Colonic mucosa (tissue), 4 donors: ENCODE results near the gene SLAMF1. TPM values are rescaled to one million over a fixed set of nuclear protein-coding genes. Genes with fewer than 3 reads are reported as not detected.
"Not testable (repeated sequence)": the region's sequence is repeated elsewhere in the genome, so short reads cannot be mapped to it uniquely, and the experiment has no call there.

Experiments used
- DNase-seq: peaks from one replicate; pipeline ENCODE4 v3.0.0-alpha.2; 2020
- H3K27ac ChIP-seq: fragments of 200-600 bp; one replicate; pipeline ENCODE4 v1.8.0; 2021
- H3K27me3 ChIP-seq: fragments of 200-600 bp; one replicate; pipeline ENCODE4 v1.8.0; 2021
- H3K36me3 ChIP-seq: fragments of 200-600 bp; one replicate; pipeline ENCODE4 v1.8.0; 2021
- H3K4me1 ChIP-seq: fragments of 200-600 bp; one replicate; pipeline ENCODE4 v1.8.0; 2021; ENCODE audit warnings: mild to moderate bottlenecking
- H3K4me3 ChIP-seq: fragments of 200-600 bp; one replicate; pipeline ENCODE4 v1.8.0; 2021
- H3K9ac ChIP-seq, 2 donors: one replicate each; pipeline ENCODE4 v1.7.0; 2013; ENCODE audit warnings: control low read depth in 2 of 2, low read depth in 2 of 2, low read length in 2 of 2
- H3K9me3 ChIP-seq: fragments of 200-600 bp; one replicate; pipeline ENCODE4 v1.8.0; 2021
- CTCF ChIP-seq: fragments of 200-600 bp; IDR thresholded peaks from one replicate; pipeline ENCODE4 v1.8.0; 2022; ENCODE audit warnings: antibody characterized with exemption, mild to moderate bottlenecking
- intact Hi-C: fragments of 100-400 bp; cut with DNase I; formaldehyde crosslinking; loops from one replicate; pipeline ENCODE4 v1.14.1; 2022
- total RNA-seq, 2 donors: library from RNA; stranded (reverse); fragmentation: NEBNext Ultra II Directional in 1 of 2; extraction: Animal tissue kit (Norgen Biotek cat#: 25700) in 1 of 2; gene quantifications; one replicate each; pipeline ENCODE4 v1.2.1, GENCODE V29; 2021
- donor health status: healthy.
- donor health status: DM: no; HTN: no; CAD: no.
- donor health status: DM: no; HTN: no; CAD: no.

SLAMF1 gene
- total RNA-seq, 2 donors from 2014 or later = 0.69 to 1.2 TPM

DNA sequence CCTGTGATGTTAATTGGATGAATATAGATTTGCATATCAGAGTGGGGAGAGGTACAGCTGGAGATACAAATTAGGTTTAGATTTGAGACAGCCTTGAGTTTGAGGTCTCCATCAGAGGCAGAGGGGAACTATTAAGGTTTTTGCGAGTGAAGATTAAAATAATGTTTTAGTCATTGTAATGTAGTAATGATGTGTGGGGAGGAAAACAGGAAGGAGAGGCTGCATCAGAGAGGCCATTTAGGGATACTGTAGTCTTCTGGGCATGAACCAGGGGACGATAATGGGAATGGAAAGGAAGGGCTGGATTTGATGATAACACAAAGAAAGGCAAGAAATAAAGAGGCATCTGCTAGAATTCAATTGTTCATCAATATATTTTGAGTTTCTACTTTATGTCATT, 77.0 kb downstream of the SLAMF1 start:
- no peak for DNase-seq
- H3K4me3 ChIP-seq = no peak overlapping the region
- no peak overlapping the region for H3K9ac ChIP-seq
- intact Hi-C loops = no loop called here
- no peak for TF ChIP-seq CTCF
- H3K27me3 ChIP-seq = no peaks in the 10 kb centered on the region
- no peak overlapping the region for H3K27ac ChIP-seq
- no peaks in the 10 kb centered on the region for H3K36me3 ChIP-seq
- H3K4me1 ChIP-seq = no peaks in the 10 kb centered on the region
- H3K9me3 ChIP-seq = no peaks in the 10 kb centered on the region

- no peak overlapping the region for H3K9ac ChIP-seq
- H3K36me3 ChIP-seq = no peaks in the 10 kb centered on the region
- no peaks in the 10 kb centered on the region for H3K27me3 ChIP-seq
- TF ChIP-seq CTCF = no peak
- intact Hi-C loops = no loop called here
- H3K4me3 ChIP-seq = no peak overlapping the region
- peak overlapping the region; percentile 16 for H3K27ac ChIP-seq
- no peaks in the 10 kb centered on the region for H3K4me1 ChIP-seq
- no peak for DNase-seq
- no peaks in the 10 kb centered on the region for H3K9me3 ChIP-seq
These were observed 78.8 kb downstream of the SLAMF1 start for GRCh38 chr1:160567858-160568682.

DNA sequence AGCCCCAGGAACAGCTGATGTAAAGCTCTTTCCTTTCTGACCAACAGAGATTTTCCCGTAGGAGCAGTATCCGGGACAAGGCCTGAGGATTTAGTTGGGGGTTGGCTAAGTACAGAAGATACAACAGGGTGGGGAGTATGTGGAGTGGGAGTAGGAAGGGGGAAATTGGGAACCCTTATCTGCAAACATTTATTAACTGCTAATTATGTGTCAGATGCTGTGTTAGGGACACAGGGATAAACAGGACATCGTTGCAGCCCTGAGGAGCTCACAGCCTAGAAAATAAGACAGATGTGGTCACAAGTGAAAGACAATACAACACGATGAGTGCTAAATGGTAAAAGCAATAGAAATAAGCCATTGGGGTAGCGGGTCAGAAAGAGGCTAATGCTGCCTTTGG, 79.5 kb downstream of the SLAMF1 start:
- intact Hi-C loops = no loop called here
- no peak for TF ChIP-seq CTCF
- DNase-seq = no peak
- Histone ChIP-seq H3K27ac (peak overlapping the region; percentile 16), H3K9me3 (no peaks in the 10 kb centered on the region), H3K27me3 (no peaks in the 10 kb centered on the region), H3K4me1 (no peaks in the 10 kb centered on the region), H3K4me3 (no peak overlapping the region), H3K36me3 (no peaks in the 10 kb centered on the region), H3K9ac (no peak overlapping the region)

- no peak for TF ChIP-seq CTCF
- no peaks in the 10 kb centered on the region for H3K36me3 ChIP-seq
- H3K4me3 ChIP-seq = no peak overlapping the region
- no peaks in the 10 kb centered on the region for H3K9me3 ChIP-seq
- no peaks in the 10 kb centered on the region for H3K4me1 ChIP-seq
- intact Hi-C loops = no loop called here
- H3K27me3 ChIP-seq = no peaks in the 10 kb centered on the region
- DNase-seq = no peak
- H3K27ac ChIP-seq = no peak overlapping the region
- H3K9ac ChIP-seq = no peak overlapping the region
These were observed 81.3 kb downstream of the SLAMF1 start for GRCh38 chr1:160565564-160565963.

GRCh38 chr1:160563230-160563629, 83.6 kb downstream of the SLAMF1 start:
- H3K36me3 ChIP-seq, DNase-seq, H3K27me3 ChIP-seq, H3K27ac ChIP-seq, H3K4me3 ChIP-seq, intact Hi-C loops, H3K9me3 ChIP-seq, H3K9ac ChIP-seq, H3K4me1 ChIP-seq: not testable (repeated sequence)

DNA sequence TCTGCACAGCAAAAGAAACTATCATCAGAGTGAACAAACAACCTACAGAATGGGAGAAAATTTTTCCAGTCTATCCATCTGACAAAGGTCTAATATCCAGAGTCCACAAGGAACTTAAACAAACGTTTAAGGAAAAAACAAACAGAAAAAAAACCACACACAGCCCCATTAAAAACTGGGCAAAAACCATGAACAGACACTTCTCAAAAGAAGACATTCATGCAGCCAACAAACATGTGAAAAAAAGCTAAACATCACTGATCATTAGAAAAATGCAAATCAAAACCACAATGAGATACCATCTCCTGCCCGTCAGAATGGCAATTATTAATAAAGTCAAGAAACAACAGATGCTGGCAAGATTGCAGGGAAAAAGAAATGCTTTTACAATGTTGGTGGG, 84.1 kb downstream of the SLAMF1 start:
- DNase-seq, H3K9me3 ChIP-seq, H3K27ac ChIP-seq, H3K36me3 ChIP-seq, intact Hi-C loops, H3K9ac ChIP-seq, H3K27me3 ChIP-seq, H3K4me3 ChIP-seq, H3K4me1 ChIP-seq: not testable (repeated sequence)
